ENCODE results near the gene TBC1D8. TPM values are rescaled to one million over a fixed set of nuclear protein-coding genes. Genes with fewer than 3 reads are reported as not detected.

The TBC1D8 gene
- total and polyA plus RNA-seq, 4 donors: 10.4 to 38.6 (median 13.4) TPM

GRCh38 chr2:101007415-101008345 is 143.5 kb downstream of the TBC1D8 start (continued):
- no peak for TF ChIP-seq GABPA (IDR thresholded peaks at IDR 0.05 in 1 of 2, conservative IDR thresholded peaks at IDR 0.05 in 1 of 2)

GRCh38 chr2:101006065-101006715 is 145.0 kb downstream of the TBC1D8 start:
- no peak for TF ChIP-seq GABPA (IDR thresholded peaks at IDR 0.05 in 1 of 2, conservative IDR thresholded peaks at IDR 0.05 in 1 of 2)
- no peak for TF ChIP-seq RAD21 (IDR thresholded peaks at IDR 0.05)
- no peak for TF ChIP-seq MAX (IDR thresholded peaks at IDR 0.05)
- TF ChIP-seq NR2F2 (IDR thresholded peaks at IDR 0.05): no peak
- TF ChIP-seq HNF4A (conservative IDR thresholded peaks at IDR 0.05): no peak
- TF ChIP-seq TAF1 (conservative IDR thresholded peaks at IDR 0.05): no peak
- no peak for TF ChIP-seq FOXA1 (IDR thresholded peaks at IDR 0.05)
- no peak for TF ChIP-seq RXRA (IDR thresholded peaks at IDR 0.05)
- no peak for TF ChIP-seq SP1 (IDR thresholded peaks at IDR 0.05)
- no peak for TF ChIP-seq YY1 (IDR thresholded peaks at IDR 0.05)
- no peak for TF ChIP-seq EGR1 (IDR thresholded peaks at IDR 0.05; ENCODE audit: low read depth in 2 of 2)
- TF ChIP-seq HNF4G (IDR thresholded peaks at IDR 0.05): no peak
- Histone ChIP-seq H3K4me1 (ENCODE audit: control insufficient read depth in 4 of 4, insufficient read depth in 4 of 4, low read length in 3 of 4) (peaks cover 0 to 18% (median 8%) of the 10 kb centered on the region in 4 donors), H3K27ac (ENCODE audit: low read depth in 1 of 2, low read length in 2 of 2) (no peak overlapping the region), H3K9me3 (ENCODE audit: control insufficient read depth in 4 of 4, low read length in 3 of 4) (no peaks in the 10 kb centered on the region), H3K9ac (ENCODE audit: low read depth in 1 of 2, low read length in 2 of 2) (no peak overlapping the region), H3K36me3 (ENCODE audit: control insufficient read depth in 4 of 4, insufficient read depth in 3 of 4, low read depth in 1 of 4, low read length in 3 of 4) (peaks cover 12 to 61% (median 52%) of the 10 kb centered on the region in 4 donors), H3K27me3 (ENCODE audit: control insufficient read depth in 4 of 4, insufficient read depth in 4 of 4, low read length in 3 of 4) (no peaks in the 10 kb centered on the region), H3K4me3 (ENCODE audit: low read depth in 1 of 3, low read length in 3 of 3) (no peak overlapping the region)
- DNase-seq (ENCODE audit: low spot score): no peak
- WGBS: 88% methylated on average over 4 of the region's 4 CpGs

GRCh38 chr2:101004620-101005325 is 146.4 kb downstream of the TBC1D8 start:
- Histone ChIP-seq H3K36me3 (ENCODE audit: control insufficient read depth in 4 of 4, insufficient read depth in 3 of 4, low read depth in 1 of 4, low read length in 3 of 4) (peaks cover 11 to 52% (median 46%) of the 10 kb centered on the region in 4 donors), H3K9me3 (ENCODE audit: control insufficient read depth in 4 of 4, low read length in 3 of 4) (no peaks in the 10 kb centered on the region), H3K27me3 (ENCODE audit: control insufficient read depth in 4 of 4, insufficient read depth in 4 of 4, low read length in 3 of 4) (no peaks in the 10 kb centered on the region), H3K27ac (ENCODE audit: low read depth in 1 of 2, low read length in 2 of 2) (no peak overlapping the region), H3K4me3 (ENCODE audit: low read depth in 1 of 3, low read length in 3 of 3) (no peak overlapping the region), H3K9ac (ENCODE audit: low read depth in 1 of 2, low read length in 2 of 2) (no peak overlapping the region), H3K4me1 (ENCODE audit: control insufficient read depth in 4 of 4, insufficient read depth in 4 of 4, low read length in 3 of 4) (peaks cover 0 to 18% (median 8%) of the 10 kb centered on the region in 4 donors)
- TF ChIP-seq HNF4G (IDR thresholded peaks at IDR 0.05): no peak
- TF ChIP-seq YY1 (IDR thresholded peaks at IDR 0.05): no peak
- no peak for TF ChIP-seq EGR1 (IDR thresholded peaks at IDR 0.05; ENCODE audit: low read depth in 2 of 2)
- TF ChIP-seq SP1 (IDR thresholded peaks at IDR 0.05): no peak
- no peak for TF ChIP-seq MAX (IDR thresholded peaks at IDR 0.05)
- no peak for TF ChIP-seq JUND (IDR thresholded peaks at IDR 0.05)
- TF ChIP-seq HNF4A (conservative IDR thresholded peaks at IDR 0.05): no peak
- no peak for TF ChIP-seq TAF1 (conservative IDR thresholded peaks at IDR 0.05)
- TF ChIP-seq ATF3 (IDR thresholded peaks at IDR 0.05): no peak
- no peak for TF ChIP-seq FOXA2 (IDR thresholded peaks at IDR 0.05)
- TF ChIP-seq ZBTB33 (IDR thresholded peaks at IDR 0.05): no peak
- TF ChIP-seq CTCF (IDR thresholded peaks at IDR 0.05; ENCODE audit: low read depth, low read length, missing input control): no peak
- TF ChIP-seq FOXA1 (IDR thresholded peaks at IDR 0.05): no peak
- TF ChIP-seq NR2F2 (IDR thresholded peaks at IDR 0.05): no peak
- TF ChIP-seq GABPA (IDR thresholded peaks at IDR 0.05 in 1 of 2, conservative IDR thresholded peaks at IDR 0.05 in 1 of 2): no peak
- no peak for TF ChIP-seq RXRA (IDR thresholded peaks at IDR 0.05)
- TF ChIP-seq REST (IDR thresholded peaks at IDR 0.05): no peak
- DNase-seq (ENCODE audit: low spot score): no peak
- WGBS: 93% methylated on average over 12 of the region's 12 CpGs
